ENCODE results near the gene TRAF3.

GRCh38 chr14:102932484-102933248 is 155.4 kb downstream of the TRAF3 start:
- TF ChIP-seq CTCF (conservative IDR thresholded peaks at IDR 0.05; ENCODE audit: low read depth, low read length) (no peak), EZH2 (IDR thresholded peaks at IDR 0.05; ENCODE audit: borderline replicate concordance, low read depth, low read length, poor library complexity, severe bottlenecking) (no peak)

Data from A673 (cell line).